HG03280 (cell line): ENCODE data around the gene CCL14.
"Not testable (repeated sequence)": the region's sequence is repeated elsewhere in the genome, so short reads cannot be mapped to it uniquely, and the experiment has no call there.

Experiments used
- ATAC-seq: cut with Tn5 transposase; IDR thresholded peaks from one replicate; pipeline ENCODE4 v1.9.1; 2021; ENCODE audit warnings: mild to moderate bottlenecking, moderate library complexity; ENCODE audit not compliant: unreplicated experiment

Gene CCL14

DNA sequence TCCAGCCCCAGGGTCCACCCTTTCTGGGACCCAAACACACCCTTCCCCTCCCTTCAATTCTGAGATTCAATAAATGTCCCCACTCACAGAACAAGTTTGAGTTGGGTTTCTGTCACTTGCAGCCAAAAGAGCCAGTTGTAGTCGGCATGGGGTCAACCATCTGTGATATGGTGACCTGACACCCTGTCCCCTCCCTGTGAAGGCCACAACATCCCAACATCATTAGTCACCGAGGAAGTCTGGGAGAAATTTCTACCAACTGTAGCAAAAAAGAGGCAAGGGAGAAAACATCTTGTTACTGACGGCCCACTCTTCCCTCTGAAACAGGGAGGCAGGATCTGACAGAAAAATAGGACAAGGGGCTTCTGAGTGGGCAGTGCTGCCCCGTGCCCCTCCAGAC, 42.4 kb downstream of the CCL14 start:
- ATAC-seq, result no peak

DNA sequence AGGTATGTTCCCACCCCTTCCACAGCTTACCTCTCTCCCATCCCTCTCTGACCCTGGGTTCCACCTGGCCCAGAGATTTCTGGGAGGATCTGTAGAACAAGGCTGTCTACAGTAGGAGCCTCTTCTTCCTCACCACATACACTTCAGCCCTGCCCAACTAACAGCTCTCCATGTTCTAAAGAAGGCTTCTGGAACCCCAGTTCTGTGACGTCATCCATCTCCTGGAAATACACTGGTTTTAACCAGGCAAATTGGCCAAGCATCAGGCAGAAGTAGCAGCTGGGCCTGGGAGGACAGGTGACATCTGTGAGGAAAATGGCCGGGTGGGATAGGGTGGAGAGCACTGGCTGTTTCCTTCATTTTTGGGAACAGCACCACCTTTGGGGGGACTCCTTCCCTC, 43.0 kb downstream of the CCL14 start, which contains the start of gene LYZL6:
LYZL6 (minus strand) TSS at position 177 of the 400 bp plus-strand sequence. CDS start 4,357 bp downstream, outside the sequence.
- no peak for ATAC-seq

DNA sequence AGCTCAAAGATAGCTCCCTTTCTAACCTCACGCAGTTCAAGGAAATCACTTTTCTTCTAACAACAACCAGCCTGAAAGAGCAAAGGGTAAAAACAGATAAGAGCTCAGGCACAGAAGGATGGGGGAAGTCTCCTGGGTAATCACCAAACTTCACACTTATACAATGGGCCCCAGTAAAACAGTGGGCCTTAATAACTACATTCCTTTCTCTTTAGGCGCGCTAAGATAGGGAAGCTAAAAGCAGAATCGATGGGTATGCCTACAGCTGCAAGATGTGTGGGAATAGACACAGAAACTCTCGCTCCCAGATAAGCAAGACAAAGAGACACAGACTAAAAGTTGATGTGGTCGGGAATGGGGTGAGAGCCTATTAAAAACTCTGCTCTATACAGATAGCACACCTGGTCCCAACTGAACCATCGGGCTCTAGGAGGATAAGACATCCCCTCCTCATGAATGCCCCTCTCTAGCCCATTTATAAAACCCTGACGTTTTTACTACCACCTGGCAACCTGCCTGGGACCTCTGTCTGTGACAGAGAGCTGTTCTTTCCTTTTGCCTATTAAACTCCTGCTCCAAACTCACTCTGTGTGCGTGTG, 43.8 kb downstream of the CCL14 start:
- ATAC-seq, result no peak

DNA sequence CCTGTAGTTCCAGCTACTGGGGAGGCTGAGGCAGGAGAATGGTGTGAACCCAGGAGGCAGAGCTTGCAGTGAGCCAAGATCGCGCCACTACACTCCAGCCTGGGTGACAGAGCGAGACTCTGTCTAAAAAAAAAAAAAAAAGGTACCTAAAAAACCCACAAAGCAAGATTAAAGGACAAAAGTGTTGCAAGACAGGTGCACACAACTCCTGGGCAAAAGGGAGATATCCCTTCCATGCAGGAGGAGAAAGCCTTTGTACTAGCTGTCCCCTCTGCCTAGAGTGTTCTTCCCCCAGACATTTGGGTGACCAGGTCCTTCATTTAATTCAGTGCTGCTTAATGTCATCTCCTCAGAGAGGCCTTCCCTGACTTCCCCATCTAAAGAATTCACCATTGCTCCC, 48.0 kb downstream of the CCL14 start:
- not testable (repeated sequence) for ATAC-seq

DNA sequence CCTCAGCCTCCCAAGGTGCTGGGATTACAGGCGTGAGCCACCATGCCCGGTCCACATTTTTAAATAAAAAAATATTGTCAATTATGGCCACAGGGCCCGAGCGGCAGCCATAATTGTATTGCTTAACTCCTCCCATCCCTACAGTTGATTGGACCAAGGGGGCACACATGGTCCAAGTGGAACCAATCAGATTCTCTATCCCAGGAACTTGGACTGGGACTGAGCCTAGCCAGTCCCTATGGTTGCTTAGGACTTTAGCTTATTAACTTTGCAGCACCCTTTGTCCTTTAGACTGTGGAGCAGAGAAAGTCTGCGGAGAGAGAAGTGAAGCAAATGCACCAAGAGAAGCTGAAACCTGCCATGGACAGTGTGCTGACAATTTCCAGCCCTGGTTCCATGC, 50.5 kb downstream of the CCL14 start:
- no peak for ATAC-seq

DNA sequence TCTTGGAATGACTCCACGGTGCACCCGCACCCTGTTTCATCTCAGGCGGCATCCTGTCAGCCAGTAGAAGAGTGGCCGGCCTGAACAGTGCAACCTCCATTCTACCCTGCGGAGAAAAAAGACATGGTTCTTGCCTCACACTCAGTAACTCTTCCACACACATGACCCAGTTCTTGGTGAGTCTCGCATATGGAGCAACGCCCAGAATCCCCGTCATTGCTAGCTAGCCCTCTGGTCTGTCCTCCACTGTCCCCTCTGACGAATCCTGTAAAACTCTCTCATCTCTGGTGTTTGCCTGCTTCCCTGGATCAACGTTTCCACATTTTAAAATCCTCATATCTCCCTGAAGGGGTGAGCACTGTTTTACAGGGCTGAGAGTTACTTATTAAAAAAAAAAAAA, 51.8 kb downstream of the CCL14 start:
- no peak for ATAC-seq
